WTC11 (cell line): ENCODE data around the gene PIP4K2B. TPM values are rescaled to one million over a fixed set of nuclear protein-coding genes. Genes with fewer than 3 reads are reported as not detected.

ENCODE experiments used
- ATAC-seq: fragments of 200-7000 bp; cut with Tn5 transposase; 2 replicates; pipeline ENCODE4 v1.10.0; 2021; ENCODE audit warnings: mild to moderate bottlenecking, moderate library complexity
- CTCF ChIA-PET: fragments of 300-600 bp; sonication (Branson Sonifier 250); formaldehyde crosslinking; loops from one replicate; lab custom pipeline; 2021; ENCODE audit warnings: antibody characterized with exemption; lab: Charles Lee
- POLR2A ChIA-PET: fragments of 350-600 bp; sonication (Branson Sonifier 250); formaldehyde crosslinking; loops from one replicate; lab custom pipeline; 2021; ENCODE audit warnings: antibody characterized with exemption; lab: Charles Lee
- DNase-seq: peaks from one replicate; pipeline ENCODE4 v3.0.0; 2021; ENCODE audit warnings: low spot score
- H3K27ac Mint-ChIP-seq: 2 replicates; pipeline ENCODE4 v1.8.0; 2021; ENCODE audit warnings: mixed read lengths
- H3K27me3 Mint-ChIP-seq: 2 replicates; pipeline ENCODE4 v1.8.0; 2021; ENCODE audit warnings: low read depth, mild to moderate bottlenecking, moderate library complexity, mixed read lengths
- H3K36me3 Mint-ChIP-seq: 2 replicates; pipeline ENCODE4 v1.8.0; 2021; ENCODE audit warnings: mixed read lengths
- H3K4me1 Mint-ChIP-seq: 2 replicates; pipeline ENCODE4 v1.8.0; 2022; ENCODE audit warnings: mixed read lengths
- H3K4me3 Mint-ChIP-seq: 2 replicates; pipeline ENCODE4 v1.8.0; 2021; ENCODE audit warnings: mild to moderate bottlenecking, moderate library complexity, mixed read lengths
- H3K9me3 Mint-ChIP-seq: 2 replicates; pipeline ENCODE4 v1.8.0; 2021; ENCODE audit warnings: mixed read lengths
- ATF1 ChIP-seq: sonication (generic); formaldehyde crosslinking; IDR thresholded peaks from 2 replicates; pipeline ENCODE4 v1.8.1; 2023; ENCODE audit warnings: mild to moderate bottlenecking, moderate library complexity, missing genetic modification reagents
- CREB1 ChIP-seq: sonication (generic); formaldehyde crosslinking; IDR thresholded peaks from 2 replicates; pipeline ENCODE4 v1.8.0; 2023; ENCODE audit warnings: mild to moderate bottlenecking, missing genetic modification reagents
- ETV6 ChIP-seq: sonication (generic); formaldehyde crosslinking; IDR thresholded peaks from 2 replicates; pipeline ENCODE4 v1.8.1; 2022; ENCODE audit warnings: mild to moderate bottlenecking, missing genetic modification reagents
- PRRX2 ChIP-seq: fragments of 250-450 bp; sonication (Bioruptor Pico); IDR thresholded peaks from 2 replicates; pipeline ENCODE4 v1.8.0; 2021; ENCODE audit warnings: mild to moderate bottlenecking
- RORB ChIP-seq: fragments of 250-450 bp; sonication (Bioruptor Pico); IDR thresholded peaks from 2 replicates; pipeline ENCODE4 v1.9.0; 2021; ENCODE audit warnings: mild to moderate bottlenecking
- TCF7 ChIP-seq: sonication (generic); formaldehyde crosslinking; IDR thresholded peaks from 2 replicates; pipeline ENCODE4 v1.8.0; 2022; ENCODE audit warnings: mild to moderate bottlenecking, low read depth, missing genetic modification reagents, moderate library complexity
- ZBTB21 ChIP-seq: sonication (generic); formaldehyde crosslinking; IDR thresholded peaks from 2 replicates; pipeline ENCODE4 v1.8.1; 2023; ENCODE audit warnings: mild to moderate bottlenecking, missing genetic modification reagents, borderline replicate concordance
- ZNF219 ChIP-seq: sonication (generic); formaldehyde crosslinking; IDR thresholded peaks from 2 replicates; pipeline ENCODE4 v1.8.0; 2023; ENCODE audit warnings: missing genetic modification reagents, mild to moderate bottlenecking, borderline replicate concordance
- ZNF423 ChIP-seq: fragments of 250-450 bp; sonication (Bioruptor Pico); IDR thresholded peaks from 2 replicates; pipeline ENCODE4 v2.1.2; 2022; ENCODE audit warnings: mild to moderate bottlenecking, moderate library complexity
- total RNA-seq: library from RNA; stranded (reverse); gene quantifications from 3 replicates; pipeline ENCODE4 v1.2.3, GENCODE V29; 2021
- TF ChIP-seq, protein P1 (sequence below): fragments of 250-450 bp; sonication (Bioruptor Pico); IDR thresholded peaks from 2 replicates; pipeline ENCODE4 v1.9.0; 2021; ENCODE audit warnings: moderate library complexity, mild to moderate bottlenecking, inconsistent platforms, borderline replicate concordance
- TF ChIP-seq, protein P2 (sequence below): sonication (generic); formaldehyde crosslinking; IDR thresholded peaks from 2 replicates; pipeline ENCODE4 v1.8.1; 2022; ENCODE audit warnings: low read depth, missing genetic modification reagents, borderline replicate concordance
- TF ChIP-seq, protein P3 (sequence below): sonication (generic); formaldehyde crosslinking; IDR thresholded peaks from 2 replicates; pipeline ENCODE4 v1.8.1; 2022; ENCODE audit warnings: mild to moderate bottlenecking, missing genetic modification reagents, moderate library complexity, borderline replicate concordance
- TF ChIP-seq, protein P4 (sequence below): fragments of 250-450 bp; sonication (Bioruptor Pico); conservative IDR thresholded peaks from 2 replicates; pipeline ENCODE4 v1.9.0; 2021; ENCODE audit warnings: mild to moderate bottlenecking
- TF ChIP-seq, protein P5 (sequence below): fragments of 200-600 bp; IDR thresholded peaks from 2 replicates; pipeline ENCODE4 v1.8.0; 2022; ENCODE audit warnings: antibody characterized with exemption
- TF ChIP-seq, protein P6 (sequence below): sonication (generic); formaldehyde crosslinking; IDR thresholded peaks from 2 replicates; pipeline ENCODE4 v1.8.1; 2022; ENCODE audit warnings: low read depth, mild to moderate bottlenecking, moderate library complexity, missing genetic modification reagents, borderline replicate concordance
- TF ChIP-seq, protein P7 (sequence below): sonication (generic); formaldehyde crosslinking; IDR thresholded peaks from 2 replicates; pipeline ENCODE4 v1.8.1; 2023; ENCODE audit warnings: mild to moderate bottlenecking, missing genetic modification reagents, borderline replicate concordance

The PIP4K2B gene
- total RNA-seq, 1 experiment from 2014 or later, result 61.9 TPM

DNA sequence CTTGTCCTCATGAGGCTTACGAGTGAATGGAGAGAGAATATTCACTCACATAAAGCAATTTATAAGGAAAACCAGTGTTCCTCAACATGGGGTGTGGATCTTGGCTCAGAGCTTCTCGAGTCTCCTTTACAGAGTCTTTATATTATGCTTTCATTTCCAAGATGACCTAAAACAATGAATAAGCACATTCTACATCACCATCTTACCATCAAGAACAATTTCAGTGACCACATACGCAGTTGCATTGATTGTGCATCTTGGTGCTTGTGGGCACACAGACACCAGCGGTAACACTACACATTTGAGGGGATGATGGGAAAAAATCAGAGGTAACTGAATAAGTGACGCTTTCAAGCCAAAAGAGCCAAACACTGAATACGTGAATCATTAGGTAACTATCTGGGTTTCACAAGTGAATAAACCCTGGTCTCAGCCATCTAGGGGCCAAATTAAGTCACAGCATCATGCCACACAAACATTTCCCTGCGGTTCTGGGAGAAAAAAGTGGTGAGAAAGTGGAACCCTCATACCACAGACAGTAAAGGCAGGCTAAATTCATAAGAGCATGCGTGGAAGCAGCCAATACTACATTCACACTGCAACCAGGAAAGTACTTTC lies 16.3 kb upstream of the PIP4K2B start:
- ATAC-seq (no peak), DNase-seq (no peak)
- TF ChIP-seq, protein P1, sequence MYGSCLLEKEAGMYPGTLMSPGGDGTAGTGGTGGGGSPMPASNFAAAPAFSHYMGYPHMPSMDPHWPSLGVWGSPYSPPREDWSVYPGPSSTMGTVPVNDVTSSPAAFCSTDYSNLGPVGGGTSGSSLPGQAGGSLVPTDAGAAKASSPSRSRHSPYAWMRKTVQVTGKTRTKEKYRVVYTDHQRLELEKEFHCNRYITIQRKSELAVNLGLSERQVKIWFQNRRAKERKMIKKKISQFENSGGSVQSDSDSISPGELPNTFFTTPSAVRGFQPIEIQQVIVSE (CRISPR knock-in tag), result no peak
- no peak for TF ChIP-seq RORB
- TF ChIP-seq, protein P2, sequence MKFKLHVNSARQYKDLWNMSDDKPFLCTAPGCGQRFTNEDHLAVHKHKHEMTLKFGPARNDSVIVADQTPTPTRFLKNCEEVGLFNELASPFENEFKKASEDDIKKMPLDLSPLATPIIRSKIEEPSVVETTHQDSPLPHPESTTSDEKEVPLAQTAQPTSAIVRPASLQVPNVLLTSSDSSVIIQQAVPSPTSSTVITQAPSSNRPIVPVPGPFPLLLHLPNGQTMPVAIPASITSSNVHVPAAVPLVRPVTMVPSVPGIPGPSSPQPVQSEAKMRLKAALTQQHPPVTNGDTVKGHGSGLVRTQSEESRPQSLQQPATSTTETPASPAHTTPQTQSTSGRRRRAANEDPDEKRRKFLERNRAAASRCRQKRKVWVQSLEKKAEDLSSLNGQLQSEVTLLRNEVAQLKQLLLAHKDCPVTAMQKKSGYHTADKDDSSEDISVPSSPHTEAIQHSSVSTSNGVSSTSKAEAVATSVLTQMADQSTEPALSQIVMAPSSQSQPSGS (CRISPR knock-in tag), result no peak
- no peak for TF ChIP-seq CREB1 (CRISPR knock-in tag)
- no peak for TF ChIP-seq ATF1 (CRISPR knock-in tag)
- TF ChIP-seq TCF7 (CRISPR knock-in tag), result no peak
- TF ChIP-seq, protein P3, sequence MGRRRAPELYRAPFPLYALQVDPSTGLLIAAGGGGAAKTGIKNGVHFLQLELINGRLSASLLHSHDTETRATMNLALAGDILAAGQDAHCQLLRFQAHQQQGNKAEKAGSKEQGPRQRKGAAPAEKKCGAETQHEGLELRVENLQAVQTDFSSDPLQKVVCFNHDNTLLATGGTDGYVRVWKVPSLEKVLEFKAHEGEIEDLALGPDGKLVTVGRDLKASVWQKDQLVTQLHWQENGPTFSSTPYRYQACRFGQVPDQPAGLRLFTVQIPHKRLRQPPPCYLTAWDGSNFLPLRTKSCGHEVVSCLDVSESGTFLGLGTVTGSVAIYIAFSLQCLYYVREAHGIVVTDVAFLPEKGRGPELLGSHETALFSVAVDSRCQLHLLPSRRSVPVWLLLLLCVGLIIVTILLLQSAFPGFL (CRISPR knock-in tag), result no peak
- TF ChIP-seq, protein P4, sequence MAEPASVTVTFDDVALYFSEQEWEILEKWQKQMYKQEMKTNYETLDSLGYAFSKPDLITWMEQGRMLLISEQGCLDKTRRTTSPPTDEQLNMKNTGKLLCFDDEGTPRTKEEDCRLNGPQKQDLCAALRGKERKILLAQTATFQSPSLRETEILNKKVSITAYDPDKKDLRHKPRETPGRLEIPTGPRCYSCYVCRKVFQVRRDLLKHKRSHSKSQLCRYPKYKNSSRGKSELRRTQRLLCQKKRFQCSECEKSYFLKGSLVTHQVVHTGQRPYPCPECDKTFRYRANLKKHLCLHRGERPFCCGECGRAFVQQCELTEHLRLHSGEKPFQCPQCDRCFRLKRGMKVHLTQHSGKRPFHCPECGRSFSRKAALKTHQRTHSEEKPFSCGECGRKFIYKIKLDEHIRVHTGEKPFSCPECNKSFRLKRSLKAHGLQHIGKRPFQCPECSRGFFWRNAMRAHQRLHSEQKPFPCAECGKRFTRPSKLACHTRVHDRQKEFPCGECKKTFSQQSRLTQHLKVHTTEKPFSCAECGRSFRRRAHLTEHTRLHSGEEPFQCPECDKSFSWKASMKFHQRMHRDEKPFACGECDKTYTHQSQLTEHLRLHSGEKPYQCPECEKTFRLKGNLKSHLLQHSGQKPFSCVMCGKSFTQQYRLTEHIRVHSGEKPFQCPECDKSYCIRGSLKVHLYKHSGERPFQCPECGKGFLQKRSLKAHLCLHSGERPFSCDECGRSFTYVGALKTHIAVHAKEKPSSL, result no peak
- TF ChIP-seq ETV6, result no peak
- TF ChIP-seq, protein P5, sequence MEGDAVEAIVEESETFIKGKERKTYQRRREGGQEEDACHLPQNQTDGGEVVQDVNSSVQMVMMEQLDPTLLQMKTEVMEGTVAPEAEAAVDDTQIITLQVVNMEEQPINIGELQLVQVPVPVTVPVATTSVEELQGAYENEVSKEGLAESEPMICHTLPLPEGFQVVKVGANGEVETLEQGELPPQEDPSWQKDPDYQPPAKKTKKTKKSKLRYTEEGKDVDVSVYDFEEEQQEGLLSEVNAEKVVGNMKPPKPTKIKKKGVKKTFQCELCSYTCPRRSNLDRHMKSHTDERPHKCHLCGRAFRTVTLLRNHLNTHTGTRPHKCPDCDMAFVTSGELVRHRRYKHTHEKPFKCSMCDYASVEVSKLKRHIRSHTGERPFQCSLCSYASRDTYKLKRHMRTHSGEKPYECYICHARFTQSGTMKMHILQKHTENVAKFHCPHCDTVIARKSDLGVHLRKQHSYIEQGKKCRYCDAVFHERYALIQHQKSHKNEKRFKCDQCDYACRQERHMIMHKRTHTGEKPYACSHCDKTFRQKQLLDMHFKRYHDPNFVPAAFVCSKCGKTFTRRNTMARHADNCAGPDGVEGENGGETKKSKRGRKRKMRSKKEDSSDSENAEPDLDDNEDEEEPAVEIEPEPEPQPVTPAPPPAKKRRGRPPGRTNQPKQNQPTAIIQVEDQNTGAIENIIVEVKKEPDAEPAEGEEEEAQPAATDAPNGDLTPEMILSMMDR, result no peak
- no peak for TF ChIP-seq PRRX2
- no peak for TF ChIP-seq ZBTB21 (CRISPR knock-in tag)
- TF ChIP-seq, protein P6, sequence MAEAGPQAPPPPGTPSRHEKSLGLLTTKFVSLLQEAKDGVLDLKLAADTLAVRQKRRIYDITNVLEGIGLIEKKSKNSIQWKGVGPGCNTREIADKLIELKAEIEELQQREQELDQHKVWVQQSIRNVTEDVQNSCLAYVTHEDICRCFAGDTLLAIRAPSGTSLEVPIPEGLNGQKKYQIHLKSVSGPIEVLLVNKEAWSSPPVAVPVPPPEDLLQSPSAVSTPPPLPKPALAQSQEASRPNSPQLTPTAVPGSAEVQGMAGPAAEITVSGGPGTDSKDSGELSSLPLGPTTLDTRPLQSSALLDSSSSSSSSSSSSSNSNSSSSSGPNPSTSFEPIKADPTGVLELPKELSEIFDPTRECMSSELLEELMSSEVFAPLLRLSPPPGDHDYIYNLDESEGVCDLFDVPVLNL, result no peak
- TF ChIP-seq ZNF423 (CRISPR knock-in tag), result no peak
- TF ChIP-seq ZNF219 (CRISPR knock-in tag), result no peak
- TF ChIP-seq, protein P7, sequence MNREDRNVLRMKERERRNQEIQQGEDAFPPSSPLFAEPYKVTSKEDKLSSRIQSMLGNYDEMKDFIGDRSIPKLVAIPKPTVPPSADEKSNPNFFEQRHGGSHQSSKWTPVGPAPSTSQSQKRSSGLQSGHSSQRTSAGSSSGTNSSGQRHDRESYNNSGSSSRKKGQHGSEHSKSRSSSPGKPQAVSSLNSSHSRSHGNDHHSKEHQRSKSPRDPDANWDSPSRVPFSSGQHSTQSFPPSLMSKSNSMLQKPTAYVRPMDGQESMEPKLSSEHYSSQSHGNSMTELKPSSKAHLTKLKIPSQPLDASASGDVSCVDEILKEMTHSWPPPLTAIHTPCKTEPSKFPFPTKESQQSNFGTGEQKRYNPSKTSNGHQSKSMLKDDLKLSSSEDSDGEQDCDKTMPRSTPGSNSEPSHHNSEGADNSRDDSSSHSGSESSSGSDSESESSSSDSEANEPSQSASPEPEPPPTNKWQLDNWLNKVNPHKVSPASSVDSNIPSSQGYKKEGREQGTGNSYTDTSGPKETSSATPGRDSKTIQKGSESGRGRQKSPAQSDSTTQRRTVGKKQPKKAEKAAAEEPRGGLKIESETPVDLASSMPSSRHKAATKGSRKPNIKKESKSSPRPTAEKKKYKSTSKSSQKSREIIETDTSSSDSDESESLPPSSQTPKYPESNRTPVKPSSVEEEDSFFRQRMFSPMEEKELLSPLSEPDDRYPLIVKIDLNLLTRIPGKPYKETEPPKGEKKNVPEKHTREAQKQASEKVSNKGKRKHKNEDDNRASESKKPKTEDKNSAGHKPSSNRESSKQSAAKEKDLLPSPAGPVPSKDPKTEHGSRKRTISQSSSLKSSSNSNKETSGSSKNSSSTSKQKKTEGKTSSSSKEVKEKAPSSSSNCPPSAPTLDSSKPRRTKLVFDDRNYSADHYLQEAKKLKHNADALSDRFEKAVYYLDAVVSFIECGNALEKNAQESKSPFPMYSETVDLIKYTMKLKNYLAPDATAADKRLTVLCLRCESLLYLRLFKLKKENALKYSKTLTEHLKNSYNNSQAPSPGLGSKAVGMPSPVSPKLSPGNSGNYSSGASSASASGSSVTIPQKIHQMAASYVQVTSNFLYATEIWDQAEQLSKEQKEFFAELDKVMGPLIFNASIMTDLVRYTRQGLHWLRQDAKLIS (CRISPR knock-in tag), result no peak
- CTCF ChIA-PET, result no interaction called here
- no peak overlapping the region for H3K4me3 Mint-ChIP-seq
- H3K27ac Mint-ChIP-seq, result peak overlapping the region; percentile 82
- no peaks in the 10 kb centered on the region for H3K4me1 Mint-ChIP-seq
- no peaks in the 10 kb centered on the region for H3K9me3 Mint-ChIP-seq
- H3K27me3 Mint-ChIP-seq, result no peaks in the 10 kb centered on the region
- POLR2A ChIA-PET, result no interaction called here
- peaks cover 34% of the 10 kb centered on the region for H3K36me3 Mint-ChIP-seq
